HepG2 (cell line): ENCODE data around the gene HLA-B. TPM values are rescaled to one million over a fixed set of nuclear protein-coding genes. Genes with fewer than 3 reads are reported as not detected.
A peak's percentile ranks its signal among the peaks of the same experiment; 100 is the strongest.

Experiments
- GTF2F1 ChIP-seq: fragments of 150-350 bp; IDR thresholded peaks from 2 replicates; pipeline ENCODE4 v1.6.1; 2014; ENCODE audit warnings: low read length
- HDAC6 ChIP-seq: fragments of 200-600 bp; sonication (generic); IDR thresholded peaks from 2 replicates; pipeline ENCODE4 v1.7.0; 2017; ENCODE audit warnings: mild to moderate bottlenecking, antibody characterized with exemption, low read length, low read depth
- JUN ChIP-seq: sonication (generic); formaldehyde crosslinking; IDR thresholded peaks from 2 replicates; pipeline ENCODE4 v1.4.0; 2020; ENCODE audit warnings: mild to moderate bottlenecking, missing genetic modification reagents
- KAT7 ChIP-seq: IDR thresholded peaks from 2 replicates; pipeline ENCODE4 v1.6.1; 2018; ENCODE audit warnings: borderline replicate concordance, missing compliant biosample characterization
- KDM4B ChIP-seq: sonication (generic); formaldehyde crosslinking; IDR thresholded peaks from 2 replicates; pipeline ENCODE4 v1.4.0; 2020; ENCODE audit warnings: missing genetic modification reagents
- KLF15 ChIP-seq: sonication (generic); formaldehyde crosslinking; IDR thresholded peaks from 2 replicates; pipeline ENCODE4 v1.8.1; 2023; ENCODE audit warnings: borderline replicate concordance, mild to moderate bottlenecking, inconsistent platforms, missing genetic modification reagents, mixed read lengths
- MNT ChIP-seq: fragments of 450-650 bp; IDR thresholded peaks from 2 replicates; pipeline ENCODE4 v1.6.1; 2016
- NBN ChIP-seq: fragments of 450-650 bp; conservative IDR thresholded peaks from 2 replicates; pipeline ENCODE4 v1.6.1; 2017
- PHB2 ChIP-seq: fragments of 450-650 bp; IDR thresholded peaks from 2 replicates; pipeline ENCODE4 v1.6.1; 2018; ENCODE audit not compliant: partially characterized antibody
- PHF21A ChIP-seq: sonication (generic); formaldehyde crosslinking; IDR thresholded peaks from 2 replicates; pipeline ENCODE4 v1.5.0; 2020; ENCODE audit warnings: mild to moderate bottlenecking, missing genetic modification reagents
- RAD21 ChIP-seq: fragments of 450-650 bp; formaldehyde crosslinking; IDR thresholded peaks from 2 replicates; pipeline ENCODE4 v1.5.0; 2020; ENCODE audit warnings: mild to moderate bottlenecking
- RFXANK ChIP-seq: IDR thresholded peaks from 2 replicates; pipeline ENCODE4 v1.6.1; 2016
- SAP130 ChIP-seq: IDR thresholded peaks from 2 replicates; pipeline ENCODE4 v1.6.1; 2016; ENCODE audit warnings: low read depth
- SCMH1 ChIP-seq: sonication (generic); formaldehyde crosslinking; IDR thresholded peaks from 2 replicates; pipeline ENCODE4 v1.9.0; 2021; ENCODE audit warnings: missing genetic modification reagents, mild to moderate bottlenecking, borderline replicate concordance
- SMARCE1 ChIP-seq: fragments of 450-650 bp; IDR thresholded peaks from 2 replicates; pipeline ENCODE4 v1.6.1; 2017; ENCODE audit warnings: borderline replicate concordance
- SPEN ChIP-seq: sonication (generic); formaldehyde crosslinking; IDR thresholded peaks from 2 replicates; pipeline ENCODE4 v1.5.1; 2020; ENCODE audit warnings: low read depth, mild to moderate bottlenecking, missing genetic modification reagents
- TMF1 ChIP-seq: sonication (generic); formaldehyde crosslinking; IDR thresholded peaks from 2 replicates; pipeline ENCODE4 v1.8.1; 2022; ENCODE audit warnings: low read depth, missing genetic modification reagents
- TSC22D2 ChIP-seq: sonication (generic); formaldehyde crosslinking; IDR thresholded peaks from 2 replicates; pipeline ENCODE4 v1.5.1; 2020; ENCODE audit warnings: missing genetic modification reagents, mild to moderate bottlenecking, borderline replicate concordance
- XBP1 ChIP-seq: sonication (generic); formaldehyde crosslinking; IDR thresholded peaks from 2 replicates; pipeline ENCODE4 v1.5.0; 2020; ENCODE audit warnings: missing genetic modification reagents
- YEATS4 ChIP-seq: sonication (generic); formaldehyde crosslinking; IDR thresholded peaks from 2 replicates; pipeline ENCODE4 v1.4.0; 2020; ENCODE audit warnings: missing genetic modification reagents, borderline replicate concordance
- ZMYM2 ChIP-seq: sonication (generic); formaldehyde crosslinking; IDR thresholded peaks from 2 replicates; pipeline ENCODE4 v1.8.0; 2022; ENCODE audit warnings: mild to moderate bottlenecking, missing genetic modification reagents
- ZNF121 ChIP-seq: sonication (generic); formaldehyde crosslinking; IDR thresholded peaks from 2 replicates; pipeline ENCODE4 v1.5.0; 2020; ENCODE audit warnings: mild to moderate bottlenecking, missing genetic modification reagents
- ZNF235 ChIP-seq: sonication (generic); formaldehyde crosslinking; IDR thresholded peaks from 2 replicates; pipeline ENCODE4 v1.8.1; 2023; ENCODE audit warnings: mild to moderate bottlenecking, missing genetic modification reagents, borderline replicate concordance
- ZNF354B ChIP-seq: sonication (generic); formaldehyde crosslinking; IDR thresholded peaks from 2 replicates; pipeline ENCODE4 v1.8.0; 2022; ENCODE audit warnings: mild to moderate bottlenecking, missing genetic modification reagents
- ZNF530 ChIP-seq: sonication (generic); formaldehyde crosslinking; IDR thresholded peaks from 2 replicates; pipeline ENCODE4 v1.5.0; 2020; ENCODE audit warnings: low read depth, mild to moderate bottlenecking, missing genetic modification reagents
- ZNF546 ChIP-seq: sonication (generic); formaldehyde crosslinking; conservative IDR thresholded peaks from 2 replicates; pipeline ENCODE4 v1.8.1; 2023; ENCODE audit warnings: mild to moderate bottlenecking, missing genetic modification reagents
- ZNF564 ChIP-seq: sonication (generic); formaldehyde crosslinking; IDR thresholded peaks from 2 replicates; pipeline ENCODE4 v1.8.1; 2023; ENCODE audit warnings: mild to moderate bottlenecking, missing genetic modification reagents
- ZNF614 ChIP-seq: IDR thresholded peaks from 2 replicates; pipeline ENCODE4 v1.6.1; 2018; ENCODE audit warnings: missing biosample characterization, missing genetic modification reagents, inconsistent platforms, borderline replicate concordance
- ZZZ3 ChIP-seq: sonication (generic); formaldehyde crosslinking; IDR thresholded peaks from 2 replicates; pipeline ENCODE4 v1.4.0; 2020; ENCODE audit warnings: missing genetic modification reagents, mild to moderate bottlenecking, borderline replicate concordance
- polyA plus RNA-seq, 8 experiments: library from polyadenylated mRNA; depleted of rRNA in 3 of 8; stranded (reverse) in 7 of 8; unstranded in 1 of 8; fragments of >200 nt; fragmentation: Illumina TruSeq in 4 of 8; extraction: Trizol in 4 of 8; gene quantifications; 2 replicates each; pipeline versions ENCODE4 v1.2.1 to v1.2.3, GENCODE V29; 2011 to 2016; ENCODE audit warnings: low read depth in 4 of 8, missing spikeins in 1 of 8, mixed read lengths in 1 of 8; ENCODE audit not compliant: insufficient read depth in 1 of 8
- total RNA-seq, 5 experiments: library from RNA; depleted of rRNA; stranded (reverse); fragments of >200 nt; fragmentation: Illumina TruSeq; extraction: Trizol; gene quantifications; 2 replicates each; pipeline ENCODE4 v1.2.3, GENCODE V29; 2016; ENCODE audit warnings: low read depth in 1 of 5
- TF ChIP-seq, protein P1 (sequence below): sonication (generic); formaldehyde crosslinking; IDR thresholded peaks from 2 replicates; pipeline ENCODE4 v1.4.0; 2020; ENCODE audit warnings: missing genetic modification reagents

The HLA-B gene
- total and polyA plus RNA-seq, 2 of the 13 experiments (the other 11 are each of a cell fraction or from before 2014, with no cell fraction given) = 35.3 to 88.9 TPM

- TF ChIP-seq KDM4B (CRISPR knock-in tag) (peak; percentile 76; the same call in 1 of the 2 replicates), HDAC6 (no peak), XBP1 (CRISPR knock-in tag) (no peak), KAT7 (CRISPR knock-in tag) (no peak; the same call in 1 of the 2 replicates), MNT (no peak), GTF2F1 (no peak), ZNF121 (CRISPR knock-in tag) (peak; percentile 21; the same call in 1 of the 2 replicates), RFXANK (0 out of 2 replicates have a peak, but pooled peaks have one; percentile 81), JUN (CRISPR knock-in tag) (no peak), KLF15 (CRISPR knock-in tag) (peak; percentile 40; the same call in 1 of the 2 replicates), SPEN (CRISPR knock-in tag) (peak; percentile 54), NBN (no peak), TMF1 (0 out of 2 replicates have a peak, but pooled peaks have one; percentile 44), SMARCE1 (no peak), RAD21 (CRISPR knock-in tag) (peak; percentile 91), PHB2 (no peak), ZNF564 (CRISPR knock-in tag) (no peak; the same call in 1 of the 2 replicates), SCMH1 (CRISPR knock-in tag) (no peak), TSC22D2 (CRISPR knock-in tag) (peak; percentile 90), ZNF354B (CRISPR knock-in tag) (no peak), YEATS4 (CRISPR knock-in tag) (peak; percentile 75), ZNF614 (CRISPR knock-in tag) (peak; percentile 38; the same call in 1 of the 2 replicates), ZNF530 (no peak), ZNF546 (CRISPR knock-in tag) (peak; percentile 90; the same call in 1 of the 2 replicates), ZNF235 (CRISPR knock-in tag) (peak; percentile 14; the same call in 1 of the 2 replicates), ZZZ3 (CRISPR knock-in tag) (no peak), ZMYM2 (CRISPR knock-in tag) (no peak), SAP130 (peak; percentile 90), PHF21A (CRISPR knock-in tag) (peak; percentile 90)
- TF ChIP-seq, protein P1, sequence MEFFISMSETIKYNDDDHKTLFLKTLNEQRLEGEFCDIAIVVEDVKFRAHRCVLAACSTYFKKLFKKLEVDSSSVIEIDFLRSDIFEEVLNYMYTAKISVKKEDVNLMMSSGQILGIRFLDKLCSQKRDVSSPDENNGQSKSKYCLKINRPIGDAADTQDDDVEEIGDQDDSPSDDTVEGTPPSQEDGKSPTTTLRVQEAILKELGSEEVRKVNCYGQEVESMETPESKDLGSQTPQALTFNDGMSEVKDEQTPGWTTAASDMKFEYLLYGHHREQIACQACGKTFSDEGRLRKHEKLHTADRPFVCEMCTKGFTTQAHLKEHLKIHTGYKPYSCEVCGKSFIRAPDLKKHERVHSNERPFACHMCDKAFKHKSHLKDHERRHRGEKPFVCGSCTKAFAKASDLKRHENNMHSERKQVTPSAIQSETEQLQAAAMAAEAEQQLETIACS (CRISPR knock-in tag) = no peak
Measured at GRCh38 chr6:31399589-31400466, 42.8 kb upstream of the HLA-B start (continued).
